NB4 (cell line): ENCODE data around the gene FAM184B.

Experiments used
- DNase-seq: peaks from one replicate; pipeline ENCODE4 v3.0.0; 2010; ENCODE audit warnings: low read depth
- H3K4me3 ChIP-seq: one replicate; pipeline ENCODE4 v1.5.1; 2011; ENCODE audit warnings: mild to moderate bottlenecking, low read depth, low read length, moderate library complexity
- CTCF ChIP-seq: IDR thresholded peaks from one replicate; pipeline ENCODE4 v1.5.1; 2012; ENCODE audit warnings: low read depth, low read length
- MAX ChIP-seq: IDR thresholded peaks from 2 replicates; pipeline ENCODE4 v1.6.1; 2011; ENCODE audit warnings: low read depth, low read length
- MYC ChIP-seq: IDR thresholded peaks from 2 replicates; pipeline ENCODE4 v1.6.1; 2011; ENCODE audit warnings: low read depth, low read length
- POLR2A ChIP-seq: IDR thresholded peaks from 2 replicates; pipeline ENCODE4 v1.6.1; 2011; ENCODE audit warnings: mild to moderate bottlenecking; ENCODE audit not compliant: insufficient read length; ENCODE audit errors: extremely low read depth

Gene FAM184B

GRCh38 chr4:17646693-17647092, 134.7 kb downstream of the FAM184B start:
- TF ChIP-seq CTCF (no peak), MYC (no peak), POLR2A (no peak), MAX (no peak)
- no peak for DNase-seq

GRCh38 chr4:17642398-17642783, 139.0 kb downstream of the FAM184B start:
- DNase-seq, result no peak
- TF ChIP-seq CTCF (no peak), MAX (no peak), POLR2A (no peak), MYC (no peak)
- H3K4me3 ChIP-seq, result no peak overlapping the region

More at GRCh38 chr4:17646693-17647092, 134.7 kb downstream of the FAM184B start:
- H3K4me3 ChIP-seq, result no peak overlapping the region

- no peak for DNase-seq
- H3K4me3 ChIP-seq, result no peak overlapping the region
- TF ChIP-seq CTCF (no peak), MAX (no peak), POLR2A (no peak)
Observed at GRCh38 chr4:17639136-17639535, 142.3 kb downstream of the FAM184B start.

- H3K4me3 ChIP-seq, result no peak overlapping the region
- TF ChIP-seq CTCF (peak; percentile 93), MAX (no peak)
- peak; percentile 83 for DNase-seq
Observed at GRCh38 chr4:17636696-17637622, 144.5 kb downstream of the FAM184B start.

- H3K4me3 ChIP-seq, result no peak overlapping the region
- TF ChIP-seq MYC, result no peak
- no peak for TF ChIP-seq POLR2A
- no peak for TF ChIP-seq MAX
- TF ChIP-seq CTCF, result no peak
Observed at GRCh38 chr4:17636341-17636695, 145.1 kb downstream of the FAM184B start.

More at GRCh38 chr4:17636341-17636695, 145.1 kb downstream of the FAM184B start:
- no peak for DNase-seq
